RWPE1 (cell line): Measurements from ENCODE around the gene TAF7L.

Experiments
- CTCF ChIA-PET: fragments of 350-600 bp; sonication (Branson Sonifier 250); formaldehyde crosslinking; extraction: SDS; loops from one replicate; lab custom pipeline; 2021; lab: Yijun Ruan, JAX
- POLR2A ChIA-PET: fragments of 400-600 bp; formaldehyde crosslinking; extraction: SDS; loops from one replicate; lab custom pipeline; 2020; ENCODE audit warnings: antibody characterized with exemption; ENCODE audit not compliant: low non-redundant PET; lab: Yijun Ruan, JAX
- DNase-seq: peaks from one replicate; pipeline ENCODE4 v3.0.0; 2012; ENCODE audit warnings: low spot score
- H3K27ac ChIP-seq: fragments of 450-650 bp; 2 replicates; pipeline ENCODE4 v1.5.1; 2017
- CTCF ChIP-seq: fragments of 450-650 bp; conservative IDR thresholded peaks from 2 replicates; pipeline ENCODE4 v1.5.1; 2017; ENCODE audit warnings: low read depth, mild to moderate bottlenecking

The TAF7L gene

GRCh38 chrX:101257448-101258258, 33.5 kb downstream of the TAF7L start:
- ChIA-PET CTCF (no interaction called here), POLR2A (no interaction called here)
- TF ChIP-seq CTCF: no peak
- no peak for DNase-seq
- no peak overlapping the region for H3K27ac ChIP-seq

- no peak overlapping the region for H3K27ac ChIP-seq
- ChIA-PET POLR2A (no interaction called here), CTCF (no interaction called here)
- DNase-seq: no peak
- no peak for TF ChIP-seq CTCF
Observed at GRCh38 chrX:101252634-101253033, 38.5 kb downstream of the TAF7L start.

- ChIA-PET POLR2A (no interaction called here), CTCF (no interaction called here)
- TF ChIP-seq CTCF: no peak
- DNase-seq: no peak
- no peak overlapping the region for H3K27ac ChIP-seq
Observed at GRCh38 chrX:101241531-101241930, 49.6 kb downstream of the TAF7L start.

- ChIA-PET POLR2A (no interaction called here), CTCF (no interaction called here)
- TF ChIP-seq CTCF: no peak
- no peak for DNase-seq
- H3K27ac ChIP-seq: no peak overlapping the region
Observed at GRCh38 chrX:101237041-101237440, 54.1 kb downstream of the TAF7L start.

- no peak for DNase-seq
- H3K27ac ChIP-seq: no peak overlapping the region
- TF ChIP-seq CTCF: no peak
- POLR2A ChIA-PET: no interaction called here
- CTCF ChIA-PET: no interaction called here
Observed at GRCh38 chrX:101232316-101232715, 58.8 kb downstream of the TAF7L start.

GRCh38 chrX:101231080-101231479, 60.1 kb downstream of the TAF7L start:
- no peak for TF ChIP-seq CTCF
- no peak for DNase-seq
- ChIA-PET CTCF (no interaction called here), POLR2A (no interaction called here)
- no peak overlapping the region for H3K27ac ChIP-seq
